MCF 10A (cell line): Measurements from ENCODE around the gene COG6. TPM values are rescaled to one million over a fixed set of nuclear protein-coding genes. Genes with fewer than 3 reads are reported as not detected.

ENCODE experiments used
- BruUV-seq: library from RNA; stranded (reverse); fragments of 400-500 nt; replicated peaks from 2 replicates; lab custom pipeline; 2021; lab: Mats Ljungman, UMichigan
- CTCF ChIA-PET: fragments of 300-600 bp; sonication (Branson Sonifier 250); formaldehyde crosslinking; extraction: SDS; loops from one replicate; lab custom pipeline; 2021; ENCODE audit warnings: antibody characterized with exemption, inconsistent platforms; lab: Yijun Ruan, JAX
- POLR2A ChIA-PET: fragments of 300-600, 350-650 bp; sonication (Branson Sonifier 250); formaldehyde crosslinking; extraction: SDS; loops from one replicate; lab custom pipeline; 2020; ENCODE audit warnings: antibody characterized with exemption, inconsistent platforms; lab: Yijun Ruan, JAX
- DNase-seq: peaks from one replicate; pipeline ENCODE4 v3.0.0-alpha.2; 2018; ENCODE audit not compliant: unreplicated experiment
- H3K27ac Mint-ChIP-seq: one replicate; pipeline ENCODE4 v1.8.0; 2022; ENCODE audit warnings: mild to moderate bottlenecking, low read depth, mixed read lengths; ENCODE audit not compliant: unreplicated experiment
- H3K27me3 Mint-ChIP-seq: one replicate; pipeline ENCODE4 v1.8.0; 2022; ENCODE audit warnings: mixed read lengths; ENCODE audit not compliant: insufficient read depth, unreplicated experiment
- H3K36me3 Mint-ChIP-seq: one replicate; pipeline ENCODE4 v1.8.0; 2022; ENCODE audit warnings: mild to moderate bottlenecking, moderate library complexity, mixed read lengths; ENCODE audit not compliant: insufficient read depth, unreplicated experiment
- H3K4me1 Mint-ChIP-seq: one replicate; pipeline ENCODE4 v1.8.0; 2022; ENCODE audit warnings: mixed read lengths; ENCODE audit not compliant: insufficient read depth, unreplicated experiment
- H3K4me3 Mint-ChIP-seq: one replicate; pipeline ENCODE4 v1.8.0; 2022; ENCODE audit warnings: mild to moderate bottlenecking, moderate library complexity, mixed read lengths; ENCODE audit not compliant: unreplicated experiment
- H3K9me3 Mint-ChIP-seq: one replicate; pipeline ENCODE4 v1.8.0; 2022; ENCODE audit warnings: mixed read lengths; ENCODE audit not compliant: unreplicated experiment
- CTCF ChIP-seq: fragments of 200-600 bp; IDR thresholded peaks from one replicate; pipeline ENCODE4 v1.8.0; 2022; ENCODE audit warnings: antibody characterized with exemption, mild to moderate bottlenecking; ENCODE audit not compliant: unreplicated experiment
- intact Hi-C: fragments of 100-400 bp; cut with micrococcal nuclease; formaldehyde crosslinking; loops from 2 replicates; pipeline ENCODE4 v1.14.1; 2022
- total RNA-seq: library from RNA; stranded (reverse); gene quantifications from 2 replicates; pipeline ENCODE4 v1.2.3, GENCODE V29; 2022

The COG6 gene
- total RNA-seq, 1 experiment from 2014 or later = 28.8 TPM

- ChIA-PET POLR2A (interaction anchor here (0.6 kb wide), 1 partner anchor 569 kb away, joined by 3 read pairs; no protein-coding TSS in a partner anchor), CTCF (interaction anchor here (0.6 kb wide), 1 partner anchor 705 kb away, joined by 3 read pairs; no protein-coding TSS in a partner anchor)
- H3K36me3 Mint-ChIP-seq = peaks cover 38% of the 10 kb centered on the region
- no peak for DNase-seq
- intact Hi-C loops = no loop called here
- no peak overlapping the region for H3K4me3 Mint-ChIP-seq
- no peak for TF ChIP-seq CTCF
- no peak overlapping the region for H3K27ac Mint-ChIP-seq
- BruUV-seq = no TSS peak
- H3K27me3 Mint-ChIP-seq = no peaks in the 10 kb centered on the region
- no peaks in the 10 kb centered on the region for H3K4me1 Mint-ChIP-seq
- no peaks in the 10 kb centered on the region for H3K9me3 Mint-ChIP-seq
These were observed 73.7 kb downstream of the COG6 start for GRCh38 chr13:39729156-39729555.

GRCh38 chr13:39734952-39735351, 79.5 kb downstream of the COG6 start:
- Mint-ChIP-seq H3K9me3 (no peaks in the 10 kb centered on the region), H3K4me3 (no peak overlapping the region), H3K27me3 (no peaks in the 10 kb centered on the region), H3K36me3 (peaks cover 31% of the 10 kb centered on the region), H3K27ac (no peak overlapping the region), H3K4me1 (no peaks in the 10 kb centered on the region)
- TF ChIP-seq CTCF = no peak
- ChIA-PET POLR2A (no interaction called here), CTCF (no interaction called here)
- BruUV-seq = no TSS peak
- intact Hi-C loops = no loop called here
- no peak for DNase-seq

GRCh38 chr13:39737047-39737446, 81.6 kb downstream of the COG6 start:
- CTCF ChIA-PET = no interaction called here
- no peak overlapping the region for H3K4me3 Mint-ChIP-seq
- peaks cover 29% of the 10 kb centered on the region for H3K36me3 Mint-ChIP-seq
- no peak overlapping the region for H3K27ac Mint-ChIP-seq
- DNase-seq = peak; percentile 42
- H3K9me3 Mint-ChIP-seq = peaks cover 9% of the 10 kb centered on the region
- intact Hi-C loops = no loop called here
- POLR2A ChIA-PET = interaction anchor here (0.6 kb wide), 1 partner anchor 15 kb away, joined by 3 read pairs; no protein-coding TSS in a partner anchor
- BruUV-seq = no TSS peak
- no peak for TF ChIP-seq CTCF
- no peaks in the 10 kb centered on the region for H3K27me3 Mint-ChIP-seq
- no peaks in the 10 kb centered on the region for H3K4me1 Mint-ChIP-seq

- H3K27me3 Mint-ChIP-seq = no peaks in the 10 kb centered on the region
- H3K4me3 Mint-ChIP-seq = no peak overlapping the region
- no peaks in the 10 kb centered on the region for H3K4me1 Mint-ChIP-seq
- no TSS peak for BruUV-seq
- DNase-seq = no peak
- POLR2A ChIA-PET = no interaction called here
- TF ChIP-seq CTCF = no peak
- H3K27ac Mint-ChIP-seq = no peak overlapping the region
- intact Hi-C loops = no loop called here
- H3K9me3 Mint-ChIP-seq = peaks cover 17% of the 10 kb centered on the region
- H3K36me3 Mint-ChIP-seq = peaks cover 14% of the 10 kb centered on the region
- CTCF ChIA-PET = no interaction called here
These were observed 85.3 kb downstream of the COG6 start for GRCh38 chr13:39740761-39741160.
